GM23338 (cell line): ENCODE results near the gene TMEM178B. TPM values are rescaled to one million over a fixed set of nuclear protein-coding genes. Genes with fewer than 3 reads are reported as not detected.

Experiments used
- ATAC-seq: fragments of 200-7000 bp; cut with Tn5 transposase; 3 replicates; pipeline ENCODE4 v1.9.1; 2020
- DNase-seq: peaks from one replicate; pipeline ENCODE4 v3.0.0-alpha.2; 2015; ENCODE audit warnings: low spot score
- H2AFZ ChIP-seq: fragments of 200-600 bp; sonication (generic); 2 replicates; pipeline ENCODE4 v1.8.0; 2016; ENCODE audit warnings: antibody characterized with exemption, mild to moderate bottlenecking, moderate library complexity
- H3F3A ChIP-seq: fragments of 200-600 bp; sonication (generic); replicated peaks from 2 replicates; pipeline ENCODE4 v1.8.0; 2017; ENCODE audit warnings: antibody characterized with exemption, mixed run types, low read depth
- H3K27ac ChIP-seq: fragments of 200-600 bp; sonication (generic); 2 replicates; pipeline ENCODE4 v1.6.1; 2016; ENCODE audit warnings: low read depth
- H3K27me3 ChIP-seq: fragments of 200-600 bp; sonication (generic); 2 replicates; pipeline ENCODE4 v1.8.0; 2016; ENCODE audit warnings: mild to moderate bottlenecking, mixed run types, moderate library complexity; ENCODE audit not compliant: insufficient read depth
- H3K36me3 ChIP-seq: fragments of 200-600 bp; sonication (generic); 2 replicates; pipeline ENCODE4 v1.8.0; 2016; ENCODE audit warnings: mild to moderate bottlenecking; ENCODE audit not compliant: insufficient read depth
- H3K4me1 ChIP-seq: fragments of 200-600 bp; sonication (generic); 2 replicates; pipeline ENCODE4 v1.8.0; 2016; ENCODE audit warnings: mild to moderate bottlenecking, moderate library complexity; ENCODE audit not compliant: insufficient read depth
- H3K4me2 ChIP-seq: fragments of 200-600 bp; sonication (generic); 2 replicates; pipeline ENCODE4 v1.7.1; 2017; ENCODE audit warnings: mixed run types
- H3K4me3 ChIP-seq: fragments of 200-600 bp; sonication (generic); 2 replicates; pipeline ENCODE4 v1.6.1; 2016; ENCODE audit warnings: mixed run types
- H3K79me2 ChIP-seq: fragments of 200-600 bp; sonication (generic); replicated peaks from 2 replicates; pipeline ENCODE4 v1.8.0; 2017; ENCODE audit warnings: mild to moderate bottlenecking; ENCODE audit not compliant: insufficient read depth
- H3K9me2 ChIP-seq: fragments of 200-600 bp; sonication (generic); 2 replicates; pipeline ENCODE4 v1.8.0; 2017; ENCODE audit not compliant: insufficient read depth
- H4K20me1 ChIP-seq: fragments of 200-600 bp; sonication (generic); replicated peaks from 2 replicates; pipeline ENCODE4 v1.8.0; 2017; ENCODE audit warnings: mild to moderate bottlenecking; ENCODE audit not compliant: insufficient read depth
- H3K27ac Mint-ChIP-seq: 2 replicates; pipeline ENCODE4 v1.8.0; 2020; ENCODE audit warnings: inconsistent platforms, mild to moderate bottlenecking, moderate library complexity, mixed read lengths
- H3K27me3 Mint-ChIP-seq: 3 replicates; pipeline ENCODE4 v1.8.0; 2022; ENCODE audit warnings: low read depth, mild to moderate bottlenecking, moderate library complexity, mixed read lengths, inconsistent platforms; ENCODE audit not compliant: insufficient read depth, poor library complexity
- H3K36me3 Mint-ChIP-seq: 3 replicates; pipeline ENCODE4 v1.8.0; 2021; ENCODE audit warnings: low read depth, mild to moderate bottlenecking, inconsistent platforms, moderate library complexity, mixed read lengths
- H3K4me1 Mint-ChIP-seq: 3 replicates; pipeline ENCODE4 v1.8.0; 2020; ENCODE audit warnings: mild to moderate bottlenecking, inconsistent platforms, mixed read lengths
- H3K4me3 Mint-ChIP-seq: 3 replicates; pipeline ENCODE4 v1.8.0; 2021; ENCODE audit warnings: moderate library complexity, mild to moderate bottlenecking, inconsistent platforms, mixed read lengths
- H3K9me3 Mint-ChIP-seq: 3 replicates; pipeline ENCODE4 v1.8.0; 2020; ENCODE audit warnings: moderate library complexity, mild to moderate bottlenecking, inconsistent platforms, mixed read lengths
- CREB1 ChIP-seq: fragments of 250-450 bp; sonication (Bioruptor Pico); IDR thresholded peaks from 2 replicates; pipeline ENCODE4 v1.5.0; 2020; ENCODE audit warnings: low read depth, mild to moderate bottlenecking, moderate library complexity
- CTCF ChIP-seq, 2 experiments: fragments of 200-600 bp in 1 of 2; sonication (generic) in 1 of 2; conservative IDR thresholded peaks; 2 replicates each; pipeline versions ENCODE4 v1.5.1 to v1.6.1; 2016 to 2017; ENCODE audit warnings: antibody characterized with exemption in 2 of 2, low read depth in 2 of 2, mild to moderate bottlenecking in 2 of 2, moderate library complexity in 1 of 2
- ETS1 ChIP-seq: IDR thresholded peaks from 2 replicates; pipeline ENCODE4 v1.6.1; 2016; ENCODE audit warnings: antibody characterized with exemption
- EZH2 ChIP-seq: fragments of 200-600 bp; sonication (generic); IDR thresholded peaks from one replicate; pipeline ENCODE4 v1.8.0; 2017; ENCODE audit warnings: antibody characterized with exemption, mild to moderate bottlenecking, low read depth; ENCODE audit not compliant: unreplicated experiment
- EZH2phosphoT487 ChIP-seq: fragments of 200-600 bp; sonication (generic); IDR thresholded peaks from one replicate; pipeline ENCODE4 v1.8.1; 2018; ENCODE audit warnings: antibody characterized with exemption; ENCODE audit not compliant: unreplicated experiment
- JUNB ChIP-seq: IDR thresholded peaks from one replicate; pipeline ENCODE4 v1.6.1; 2016; ENCODE audit warnings: antibody characterized with exemption; ENCODE audit not compliant: unreplicated experiment
- NANOG ChIP-seq: IDR thresholded peaks from 2 replicates; pipeline ENCODE4 v1.6.1; 2016; ENCODE audit warnings: antibody characterized with exemption, borderline replicate concordance
- POLR2AphosphoS5 ChIP-seq: IDR thresholded peaks from 2 replicates; pipeline ENCODE4 v1.6.1; 2016; ENCODE audit warnings: antibody characterized with exemption, low read depth
- REST ChIP-seq: IDR thresholded peaks from one replicate; pipeline ENCODE4 v1.6.1; 2018; ENCODE audit warnings: antibody characterized with exemption; ENCODE audit not compliant: unreplicated experiment
- STAT1 ChIP-seq: IDR thresholded peaks from one replicate; pipeline ENCODE4 v1.6.1; 2016; ENCODE audit warnings: antibody characterized with exemption; ENCODE audit not compliant: unreplicated experiment
- ZNF114 ChIP-seq: fragments of 250-450 bp; sonication (Bioruptor Pico); IDR thresholded peaks from 2 replicates; pipeline ENCODE4 v1.5.0; 2020; ENCODE audit warnings: mild to moderate bottlenecking, moderate library complexity
- ZNF331 ChIP-seq: fragments of 250-450 bp; sonication (Bioruptor Pico); IDR thresholded peaks from 2 replicates; pipeline ENCODE4 v1.5.0; 2020; ENCODE audit warnings: low read depth, mild to moderate bottlenecking, moderate library complexity
- ZNF462 ChIP-seq: fragments of 250-450 bp; sonication (Bioruptor Pico); IDR thresholded peaks from 2 replicates; pipeline ENCODE4 v1.5.0; 2020; ENCODE audit warnings: mild to moderate bottlenecking, moderate library complexity
- polyA plus RNA-seq: library from polyadenylated mRNA; unstranded; fragments of >200 nt; fragmentation: Nextera tagmentation; extraction: Ambion mirVana; gene quantifications from 2 replicates; pipeline ENCODE4 v1.2.1, GENCODE V29; 2016
- total RNA-seq: library from RNA; depleted of rRNA; stranded (reverse); fragments of >200 nt; shearing (Covaris generic); gene quantifications from 2 replicates; pipeline ENCODE4 v1.2.3, GENCODE V29; 2014

Gene TMEM178B
- total and polyA plus RNA-seq, 2 experiments from 2014 or later: 4.9 to 15.6 TPM

GRCh38 chr7:141359262-141359661 is 285.4 kb downstream of the TMEM178B start:
- H4K20me1 ChIP-seq: no peaks in the 10 kb centered on the region
- H3K4me1 Mint-ChIP-seq: peaks cover 30% of the 10 kb centered on the region
- H3K79me2 ChIP-seq: 0 out of 2 replicates have a peak, but pooled peaks cover 8% of the 10 kb centered on the region
- ATAC-seq: no peak
- no peak overlapping the region for H3K4me3 Mint-ChIP-seq
- no peaks in the 10 kb centered on the region; the same call in 1 of the 2 replicates for H3K36me3 ChIP-seq
- peaks cover 2% of the 10 kb centered on the region for H3K27me3 Mint-ChIP-seq
- H3K4me2 ChIP-seq: no peak overlapping the region
- H3F3A ChIP-seq: no peaks in the 10 kb centered on the region
- no peak for TF ChIP-seq JUNB
- TF ChIP-seq EZH2: no peak
- TF ChIP-seq ZNF462 (CRISPR knock-in tag): no peak
- no peak for TF ChIP-seq ZNF331
- no peak for TF ChIP-seq NANOG
- no peak for TF ChIP-seq CREB1 (CRISPR knock-in tag)
- TF ChIP-seq CTCF (conservative IDR thresholded peaks at IDR 0.05; ENCODE audit: low read depth in 2 of 2): no peak
- TF ChIP-seq EZH2phosphoT487: no peak
- TF ChIP-seq ETS1: no peak
- TF ChIP-seq POLR2AphosphoS5: no peak
- no peak for TF ChIP-seq STAT1
- TF ChIP-seq ZNF114 (CRISPR knock-in tag): no peak
- TF ChIP-seq REST: no peak
- no peak overlapping the region for H3K27ac Mint-ChIP-seq
- peaks cover 26% of the 10 kb centered on the region; the same call in 1 of the 2 replicates for H3K4me1 ChIP-seq
- no peak overlapping the region for H3K4me3 ChIP-seq
- no peak for DNase-seq
- no peaks in the 10 kb centered on the region for H3K9me2 ChIP-seq
- H3K36me3 Mint-ChIP-seq: no peaks in the 10 kb centered on the region
- no peaks in the 10 kb centered on the region for H3K9me3 Mint-ChIP-seq
- no peaks in the 10 kb centered on the region for H3K27me3 ChIP-seq
- H3K27ac ChIP-seq: no peak overlapping the region
- no peak overlapping the region for H2AFZ ChIP-seq
